Measurements from ENCODE around the gene CCR9.
A peak's percentile ranks its signal among the peaks of the same experiment; 100 is the strongest.

CCR9 gene

DNA sequence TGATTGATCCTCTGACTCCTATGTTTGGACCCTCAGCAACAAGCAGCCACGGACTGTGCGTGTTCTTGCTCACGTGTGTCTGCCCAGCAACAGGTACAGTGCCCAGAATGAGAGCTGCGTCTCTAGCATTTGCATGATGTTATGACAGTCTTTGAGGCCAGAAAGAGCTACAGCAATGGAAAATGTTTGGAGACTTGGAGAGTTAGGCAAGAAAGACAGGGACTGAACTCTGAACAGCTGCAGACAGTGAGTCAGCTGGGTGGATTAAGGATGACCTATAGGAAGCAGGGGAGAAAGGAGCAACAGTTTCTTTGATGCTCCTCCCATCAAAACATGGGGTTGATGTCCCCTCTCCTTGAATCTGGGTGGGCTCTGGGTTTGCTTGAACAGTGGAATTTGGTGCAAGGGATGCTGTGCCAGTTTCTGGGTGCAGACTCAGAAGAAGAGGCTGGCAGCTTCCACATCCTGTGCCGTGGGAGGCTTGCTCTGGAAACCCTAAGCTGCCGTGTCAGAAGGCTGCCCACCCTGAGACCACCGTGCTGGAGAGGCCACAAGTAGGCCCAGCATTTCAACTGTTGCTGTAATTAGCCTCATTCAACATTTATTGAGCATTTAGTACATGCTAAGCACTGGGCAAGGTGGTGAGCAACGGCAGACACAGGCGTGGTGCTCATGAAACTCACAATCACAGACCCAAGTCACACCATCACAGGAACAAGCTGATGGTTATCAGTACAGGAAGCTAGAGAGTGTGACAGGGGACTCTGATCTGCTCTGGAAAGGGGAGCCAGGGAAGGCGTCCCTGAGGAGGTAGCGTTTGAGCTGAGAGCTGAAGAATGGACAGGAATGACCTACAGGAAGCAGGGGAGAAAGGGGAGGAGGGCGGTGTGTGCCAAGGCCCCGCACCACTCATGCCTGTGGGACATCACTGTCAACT lies 21.7 kb downstream of the CCR9 start:
- DNase-seq (ENCODE audit: low read depth in 2 of 2), result no peak

DNA sequence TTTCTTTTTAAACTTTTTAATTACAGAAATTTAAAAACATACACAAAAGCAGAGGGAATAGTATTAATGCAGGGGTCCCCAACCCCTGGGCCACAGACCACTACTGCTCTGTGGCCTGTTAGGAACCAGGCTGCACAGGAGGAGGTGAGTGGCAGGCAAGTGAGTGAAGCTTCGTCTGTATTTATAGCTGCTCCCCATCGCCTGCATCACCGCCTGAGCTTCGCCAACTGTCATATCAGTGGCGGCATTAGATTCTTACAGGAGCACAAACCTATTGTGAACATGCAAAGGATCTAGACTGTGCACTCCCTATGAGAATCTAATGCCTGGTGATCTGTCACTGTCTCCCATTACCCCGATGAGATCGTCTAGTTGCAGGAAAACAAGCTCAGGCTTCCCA lies 22.4 kb downstream of the CCR9 start:
- DNase-seq (ENCODE audit: low read depth in 2 of 2), result no peak

DNA sequence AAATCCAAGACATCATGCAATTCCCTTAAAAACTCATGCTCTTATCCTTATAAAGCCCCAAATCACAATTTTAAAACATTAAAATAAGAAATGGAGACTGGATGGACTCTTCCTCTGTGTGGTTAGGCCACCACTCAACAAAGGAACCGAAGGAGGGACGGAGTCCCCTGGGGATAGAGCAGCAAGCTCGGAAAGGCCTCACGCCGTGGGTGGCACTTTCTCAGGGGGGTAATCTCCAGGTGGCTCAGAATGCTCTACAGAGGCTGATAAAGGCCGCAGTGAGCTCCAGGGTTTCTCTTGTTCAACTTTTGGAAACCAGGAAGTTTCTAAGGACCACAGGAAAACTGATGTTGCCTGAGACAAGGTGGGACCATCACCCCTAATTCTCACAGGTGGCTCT lies 23.2 kb downstream of the CCR9 start:
- no peak for DNase-seq (ENCODE audit: low read depth in 2 of 2)

DNA sequence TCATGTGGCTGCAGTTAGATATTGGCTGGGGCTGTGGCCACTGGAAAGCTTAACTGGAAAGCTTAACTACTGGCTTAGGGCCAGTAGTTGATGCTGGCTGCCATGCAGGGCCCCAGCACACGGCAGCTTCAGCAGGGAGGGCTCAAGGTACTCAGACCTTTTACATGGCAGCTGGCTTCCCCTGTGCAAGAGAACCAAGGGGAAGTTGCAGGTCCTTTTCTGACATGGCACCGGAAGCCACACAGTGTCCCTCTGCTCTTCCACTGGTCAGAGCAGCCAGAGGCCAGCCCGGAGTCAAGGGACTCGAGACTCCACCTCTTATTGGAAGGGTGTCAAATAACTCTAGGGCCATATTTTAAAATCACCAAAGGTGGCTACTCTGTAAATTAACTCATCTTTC lies 24.5 kb downstream of the CCR9 start:
- DNase-seq (ENCODE audit: low read depth in 2 of 2), result no peak

DNA sequence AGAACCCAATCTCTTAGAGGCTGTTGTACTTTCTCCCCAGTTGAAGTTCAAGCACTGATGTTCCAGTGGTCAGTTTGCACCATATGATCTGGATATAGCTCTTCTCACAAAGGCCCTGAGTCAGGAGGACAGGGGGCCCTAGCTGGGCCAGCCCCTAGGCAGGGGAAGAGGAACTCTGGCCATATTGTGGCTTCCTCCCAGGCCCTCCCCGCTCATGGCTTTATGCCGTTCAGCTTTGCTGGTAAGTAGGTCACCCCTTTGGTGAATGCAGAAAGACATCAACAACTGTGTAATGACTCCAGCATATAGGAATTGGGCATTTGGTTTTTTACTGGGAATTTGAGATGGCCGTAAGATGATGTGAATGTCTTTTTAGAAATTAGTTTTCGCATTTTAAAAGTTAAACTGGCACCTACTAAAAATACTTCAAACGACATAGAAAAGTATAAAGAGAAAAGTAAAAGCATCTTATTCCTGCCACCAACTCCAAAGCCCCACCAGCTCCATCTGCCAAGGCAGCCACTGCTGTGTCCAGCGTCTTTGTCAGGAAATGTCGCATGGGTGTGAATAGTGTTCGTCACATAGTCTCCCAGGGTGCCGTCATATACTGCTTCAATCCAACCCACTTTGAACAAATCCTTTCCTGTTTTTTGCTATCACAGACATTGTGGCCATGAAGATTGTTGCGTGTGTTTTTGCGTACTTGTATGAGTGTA lies 25.3 kb downstream of the CCR9 start:
- DNase-seq (ENCODE audit: low read depth in 2 of 2), result no peak

DNA sequence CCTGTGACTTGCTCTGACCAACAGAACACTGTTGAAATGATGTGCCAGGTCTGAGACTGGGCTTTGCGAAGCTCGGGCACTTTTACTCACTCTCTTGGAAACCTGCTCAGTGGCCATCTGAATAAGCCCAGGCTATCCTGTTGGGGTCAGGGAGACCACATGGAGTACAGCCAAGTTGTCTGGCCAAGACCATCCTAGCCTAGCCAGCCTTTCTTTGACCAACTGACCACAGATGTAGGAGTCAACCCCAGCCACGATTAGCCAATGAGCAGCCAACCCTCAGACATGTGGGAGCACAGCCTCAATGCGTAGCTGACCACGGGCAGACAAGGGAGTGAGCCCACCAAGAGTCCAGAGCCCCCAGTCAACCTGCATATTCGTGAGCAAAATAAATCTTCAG lies 26.1 kb downstream of the CCR9 start:
- DNase-seq (ENCODE audit: low read depth in 2 of 2), result no peak

DNA sequence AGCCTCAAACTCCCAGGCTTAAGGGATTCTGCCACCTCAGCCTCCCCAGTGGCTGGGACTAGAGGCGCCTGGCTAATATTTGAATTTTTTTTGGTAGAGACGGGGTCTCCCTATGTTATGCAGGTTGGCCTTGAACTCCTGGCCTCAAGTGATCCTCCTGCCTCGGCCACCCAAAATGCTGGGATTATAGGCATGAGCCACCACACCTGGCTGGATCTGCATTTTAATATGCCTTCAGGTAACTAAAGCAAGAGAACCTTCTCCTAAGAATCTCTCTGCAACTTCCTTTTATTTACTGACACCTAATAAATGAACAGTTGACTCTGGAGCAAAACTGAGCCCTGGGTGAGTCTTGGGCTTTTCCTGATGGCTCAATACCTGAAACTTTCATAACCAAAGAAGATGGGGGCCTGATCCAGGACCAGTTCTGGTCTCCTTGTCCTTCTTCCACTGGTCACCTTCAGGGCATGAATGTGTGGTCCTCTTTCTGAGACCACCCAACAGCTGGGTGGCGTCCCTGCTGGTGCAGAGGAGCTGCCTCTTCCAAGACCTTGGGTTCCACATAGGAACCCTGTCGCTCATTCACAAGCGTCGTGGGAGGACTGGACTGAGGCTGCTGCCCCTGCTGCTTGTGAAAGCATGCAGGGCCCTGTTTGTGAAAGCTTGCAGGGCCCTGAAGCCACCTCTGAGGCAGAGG lies 28.2 kb downstream of the CCR9 start:
- DNase-seq (ENCODE audit: low read depth in 2 of 2), result no peak

DNA sequence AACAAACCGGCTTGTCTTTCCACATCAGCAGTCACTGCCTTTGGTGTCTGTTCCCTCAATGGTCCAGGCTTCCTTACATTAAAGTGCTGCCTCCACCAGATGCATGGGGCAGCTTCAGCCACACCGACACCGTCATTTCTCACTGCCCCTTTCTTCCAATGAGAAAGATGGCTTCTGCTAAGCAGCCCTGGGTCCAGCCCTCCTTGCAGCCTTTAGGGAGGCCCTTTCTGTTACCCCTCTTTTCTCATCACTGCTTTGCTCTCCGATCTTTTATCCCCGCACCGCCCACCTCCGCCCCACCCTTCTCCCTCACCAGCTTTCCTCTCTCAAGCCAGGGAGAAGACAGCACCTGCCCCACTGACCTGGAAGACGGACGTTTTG lies 28.7 kb downstream of the CCR9 start:
- no peak for DNase-seq (ENCODE audit: low read depth in 2 of 2)

DNA sequence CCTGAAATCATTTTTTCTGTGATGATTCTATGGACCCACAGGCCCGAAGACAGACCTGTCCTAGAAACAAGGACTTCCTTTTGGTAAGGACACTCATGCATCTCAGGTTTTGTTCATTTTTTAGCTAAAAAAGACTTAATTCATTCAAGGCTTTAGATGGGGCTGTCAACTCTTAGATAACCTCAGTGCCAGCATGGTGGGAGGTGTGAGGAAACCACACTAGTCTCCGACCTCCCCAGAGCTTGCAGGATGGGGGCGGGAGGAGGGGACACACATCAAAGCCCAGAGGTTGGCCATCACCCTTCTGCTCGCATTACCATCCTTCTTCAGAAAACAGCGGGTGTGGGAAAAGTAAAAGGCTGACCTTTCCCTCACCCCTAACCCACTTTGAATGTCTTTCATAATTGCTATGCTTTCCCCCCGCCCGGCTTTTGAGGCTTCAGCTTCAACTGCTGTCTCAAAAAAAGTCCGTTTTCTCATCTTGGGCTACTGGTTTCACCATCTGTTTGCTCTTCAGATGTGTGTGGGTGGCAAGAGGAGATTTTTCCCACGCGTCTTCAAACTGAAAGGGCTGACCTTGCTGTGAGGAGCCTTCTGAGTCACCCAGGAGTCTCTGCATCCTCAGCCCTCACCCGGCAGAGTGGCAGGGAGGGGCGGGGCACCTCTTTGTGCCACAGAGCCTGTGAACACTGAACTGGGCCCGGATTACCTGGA lies 29.3 kb downstream of the CCR9 start:
- peak; percentile 66 to 71 for DNase-seq (ENCODE audit: low read depth in 2 of 2)

DNA sequence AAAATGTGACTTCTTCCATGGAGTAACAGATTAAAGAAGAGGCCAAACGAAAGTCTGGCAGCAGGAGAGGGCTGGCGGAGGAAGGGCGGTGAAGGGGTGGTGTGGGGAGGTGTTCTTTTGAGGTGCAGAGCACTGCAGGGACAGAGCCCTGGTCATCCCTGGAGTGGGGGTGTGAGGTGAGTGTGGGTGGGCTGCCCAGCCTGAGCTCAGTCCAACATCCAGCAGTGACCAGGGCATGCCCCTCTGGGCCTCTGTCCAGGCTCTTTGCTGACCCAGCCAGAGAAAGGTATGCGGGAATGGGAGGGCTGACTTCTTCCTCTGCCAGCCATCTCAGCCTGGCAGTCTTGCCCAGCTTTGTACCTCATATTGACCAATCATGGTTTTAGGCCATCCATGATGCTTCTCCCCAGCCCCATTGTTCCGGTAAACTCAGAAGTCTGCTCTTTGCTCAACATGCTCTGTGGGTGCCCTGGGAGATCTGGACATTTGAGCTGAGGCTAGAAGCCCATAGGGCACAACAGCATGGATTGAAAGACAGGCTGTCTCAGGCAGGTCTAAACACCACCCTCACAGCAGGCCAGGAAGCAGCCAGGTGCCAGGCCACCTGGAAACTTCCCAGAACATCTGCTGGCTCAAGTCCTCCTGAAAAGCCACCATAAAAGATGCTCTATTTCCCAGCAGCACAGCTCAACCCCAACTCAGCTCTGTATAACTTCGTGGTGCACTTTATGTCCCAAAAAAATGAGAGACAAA lies 31.0 kb downstream of the CCR9 start:
- DNase-seq (ENCODE audit: low read depth in 2 of 2), result no peak

DNA sequence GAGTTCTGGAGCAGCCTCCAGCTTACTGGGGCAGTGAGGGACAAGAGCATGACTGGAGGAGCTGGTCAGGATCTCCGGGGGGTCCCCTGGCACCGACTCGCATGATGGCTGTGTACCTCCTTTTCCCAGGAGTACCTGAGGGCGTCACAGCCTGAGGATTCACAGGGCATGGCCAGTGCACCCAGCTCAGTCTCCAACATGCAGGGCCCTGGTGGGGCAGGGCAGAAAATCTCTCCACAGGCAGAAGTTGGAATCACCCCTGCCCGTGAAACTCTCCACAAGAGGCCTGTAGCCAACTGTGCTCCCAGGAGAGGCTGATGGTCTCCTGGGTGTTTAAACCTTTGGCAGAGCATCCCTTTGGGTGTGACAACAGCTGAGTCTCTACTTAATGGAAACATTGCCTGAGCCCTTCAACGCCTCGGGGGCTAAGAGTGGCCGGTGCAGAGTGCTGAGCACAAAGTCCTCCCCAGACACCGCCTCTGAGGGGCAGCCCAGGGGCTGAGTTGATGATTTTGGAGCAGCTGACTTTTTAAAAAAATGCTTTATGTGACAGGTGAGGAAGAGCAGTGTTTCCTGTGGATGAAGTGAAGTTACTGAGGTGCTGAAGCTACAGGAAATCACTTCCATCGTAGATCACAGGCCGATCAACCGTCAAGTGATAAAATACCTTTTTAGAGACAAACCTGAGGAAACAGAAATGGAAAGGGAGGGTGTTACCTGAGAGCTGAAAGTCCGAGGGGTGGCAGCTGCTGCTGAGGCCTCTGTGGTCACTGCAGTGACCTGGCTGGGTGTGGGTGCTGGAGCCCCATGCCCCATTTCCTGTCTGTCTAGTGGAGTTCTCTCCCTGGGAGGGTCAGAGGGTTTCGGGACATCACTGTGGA lies 35.1 kb downstream of the CCR9 start:
- no peak for DNase-seq (ENCODE audit: low read depth in 2 of 2)

DNA sequence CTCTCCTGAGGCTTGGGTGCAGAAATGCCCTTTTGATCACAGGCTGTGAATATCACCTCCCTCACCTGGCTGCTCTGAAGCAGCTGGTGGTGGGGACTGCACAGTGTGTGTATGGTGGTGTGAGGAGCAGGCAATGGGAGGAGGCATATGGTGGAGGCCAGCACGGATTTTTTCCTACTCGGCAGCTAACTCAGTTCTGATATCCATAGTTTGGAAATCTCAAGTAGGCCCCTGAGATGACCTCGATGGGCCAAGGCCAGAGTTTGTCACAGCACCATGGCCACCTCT lies 35.6 kb downstream of the CCR9 start:
- no peak for DNase-seq (ENCODE audit: low read depth in 2 of 2)

DNA sequence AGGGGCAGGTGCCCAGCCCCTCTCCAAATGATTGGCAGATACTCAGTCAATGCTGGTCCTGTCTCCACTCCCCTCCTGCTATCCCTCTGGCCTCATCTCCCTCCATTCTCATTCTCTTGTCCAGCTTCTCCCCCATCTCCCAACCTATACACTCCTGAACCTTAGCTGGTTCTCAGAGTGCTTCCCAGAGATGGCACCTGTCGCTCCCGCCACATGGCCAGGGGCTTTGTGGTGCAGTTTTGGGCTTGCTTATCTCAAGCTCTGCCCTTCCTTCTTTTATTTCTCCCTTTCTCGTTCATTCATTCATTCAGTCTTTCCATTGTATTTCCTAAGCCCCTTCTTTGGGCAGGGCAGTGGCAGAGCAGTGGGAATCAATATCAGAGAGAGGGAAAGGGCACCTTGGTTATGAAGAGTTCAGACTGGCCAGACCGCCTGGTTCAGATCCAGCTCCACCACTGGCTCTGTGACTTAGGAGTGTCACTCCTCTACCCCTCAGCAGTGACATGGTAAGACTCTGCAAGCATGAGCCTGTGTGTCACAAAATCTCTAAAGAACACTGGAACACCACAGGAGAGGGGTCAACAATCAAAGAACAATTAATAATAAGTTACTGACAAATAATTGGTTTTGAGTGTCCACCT lies 36.7 kb downstream of the CCR9 start:
- DNase-seq (ENCODE audit: low read depth in 2 of 2), result no peak

DNA sequence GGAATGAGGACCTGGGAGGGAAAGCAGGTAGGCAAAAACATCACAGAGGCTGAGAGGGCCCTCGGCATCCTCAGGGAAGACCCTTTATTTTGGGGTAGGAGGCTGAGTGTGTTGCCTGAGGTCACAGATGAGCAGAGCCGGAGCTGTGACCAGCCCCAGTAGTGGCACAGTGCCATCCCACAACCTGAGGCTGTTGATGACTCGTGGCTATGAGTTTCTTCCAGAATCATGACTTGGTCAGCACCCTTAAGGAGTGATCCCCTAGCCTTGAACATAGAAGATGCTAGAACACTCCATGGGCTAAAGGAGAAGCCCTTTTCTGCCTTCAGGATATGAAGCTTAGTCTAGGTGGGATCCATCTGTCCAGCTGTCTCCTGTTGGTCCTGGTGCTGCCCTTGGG lies 37.4 kb downstream of the CCR9 start:
- no peak for DNase-seq (ENCODE audit: low read depth in 2 of 2)

DNA sequence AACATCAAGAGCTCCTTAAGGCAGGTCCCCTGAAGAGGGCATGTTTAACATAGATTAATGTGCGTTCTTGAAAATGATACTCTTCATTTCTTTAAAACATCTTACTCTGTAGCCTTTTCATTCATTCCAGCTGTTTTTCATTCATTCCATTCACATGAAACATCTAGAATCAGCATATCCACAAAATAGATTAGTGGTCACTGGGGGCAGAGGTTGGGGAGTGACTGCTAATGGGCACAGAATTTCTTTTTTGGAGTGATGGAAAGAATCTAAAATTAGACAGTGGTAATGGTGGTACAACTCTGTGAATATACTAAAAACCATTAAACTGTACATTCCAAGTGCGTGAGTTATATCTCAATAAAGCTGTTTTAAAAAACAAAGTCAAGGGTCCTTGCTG lies 41.5 kb downstream of the CCR9 start:
- DNase-seq (ENCODE audit: low read depth in 2 of 2), result no peak

DNA sequence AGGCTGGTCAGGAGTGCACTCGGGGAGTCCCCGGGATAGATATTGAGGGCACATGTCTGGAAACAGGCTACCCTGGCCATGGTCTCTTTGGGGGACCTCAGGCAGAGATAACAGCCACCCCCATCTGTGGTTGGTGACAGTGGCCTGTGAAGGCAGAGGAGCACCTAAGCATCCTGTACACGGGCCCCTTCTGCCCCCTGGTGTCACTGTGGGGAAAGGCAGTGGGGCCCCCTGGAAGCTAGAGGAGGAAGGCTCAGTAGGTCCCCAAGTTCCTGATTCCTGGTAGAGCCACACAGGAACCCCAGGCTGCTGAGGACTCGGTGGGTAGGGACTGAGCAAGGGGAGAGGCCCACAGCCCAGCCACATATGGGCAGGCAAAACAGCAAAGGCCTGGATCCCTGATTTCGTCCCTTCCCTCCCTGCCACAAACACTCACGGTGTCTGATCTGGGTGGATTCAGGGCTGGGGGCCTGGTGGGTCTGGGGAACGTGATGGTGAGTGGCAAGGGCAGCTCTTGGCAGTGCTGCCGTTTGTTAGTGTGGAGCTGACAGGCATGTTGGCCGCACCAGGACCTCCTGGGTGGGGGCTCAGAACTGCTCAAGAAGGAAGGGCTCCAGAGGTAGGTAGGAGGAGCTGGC lies 42.8 kb downstream of the CCR9 start:
- DNase-seq (ENCODE audit: low read depth in 2 of 2), result peak; percentile 29 to 41

DNA sequence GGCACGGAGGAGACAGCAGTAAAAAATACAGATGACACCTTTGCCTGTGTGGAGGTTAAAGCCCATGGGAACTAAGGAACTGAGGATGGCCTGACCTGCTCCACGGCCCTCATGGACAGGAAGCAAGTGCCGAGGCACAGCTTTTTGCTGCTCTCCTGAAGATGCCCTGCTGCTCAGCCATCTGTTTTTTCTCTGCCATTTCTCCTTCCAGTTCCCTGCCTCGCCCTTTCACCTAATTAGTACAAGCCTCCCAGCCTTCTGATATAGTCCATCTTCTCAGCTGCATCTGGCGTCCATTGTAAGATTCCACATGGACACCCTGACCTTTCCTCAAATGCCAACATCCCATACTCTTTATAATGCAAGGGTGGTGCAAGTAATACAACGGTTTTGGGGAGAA lies 45.2 kb downstream of the CCR9 start:
- DNase-seq (ENCODE audit: low read depth in 2 of 2), result no peak

DNA sequence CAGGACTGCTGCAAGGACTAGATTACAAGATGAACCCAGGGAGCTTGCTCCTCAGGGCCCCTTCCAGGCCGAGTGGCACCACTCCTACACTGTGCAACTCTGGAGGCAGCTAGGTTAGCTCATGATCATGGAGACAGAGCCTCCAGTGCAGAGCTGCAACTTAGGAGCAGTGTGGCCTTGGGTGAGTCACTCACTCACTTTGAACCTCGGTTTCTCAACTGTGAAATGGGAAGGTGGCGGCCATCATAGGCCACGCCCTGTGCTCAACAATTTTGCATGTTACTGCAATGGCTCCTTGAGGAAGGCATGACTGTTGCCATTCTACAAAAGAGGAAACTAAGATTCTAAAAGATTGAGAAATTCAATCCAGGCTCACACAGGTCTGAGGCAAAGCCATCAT lies 45.8 kb downstream of the CCR9 start:
- DNase-seq (ENCODE audit: low read depth in 2 of 2), result no peak

DNA sequence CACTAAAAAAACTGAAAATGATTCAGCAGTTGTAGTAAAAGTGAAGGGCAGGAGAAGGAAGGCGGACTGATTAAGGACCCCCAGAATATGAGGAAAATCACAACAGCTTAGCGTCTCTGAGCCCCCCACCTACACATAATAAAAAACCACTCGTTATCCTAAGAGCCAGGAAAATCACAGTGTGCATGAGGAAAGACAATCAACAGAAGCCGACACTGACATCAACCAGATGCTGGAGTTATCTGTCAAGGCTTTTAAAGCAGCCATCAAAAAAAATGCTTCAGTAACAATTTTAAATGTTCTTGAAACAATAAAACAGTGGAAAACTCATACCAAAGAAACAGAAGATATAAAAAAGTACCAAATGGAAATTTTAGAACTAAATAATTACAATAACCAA lies 47.2 kb downstream of the CCR9 start:
- DNase-seq (ENCODE audit: low read depth in 2 of 2), result no peak

DNA sequence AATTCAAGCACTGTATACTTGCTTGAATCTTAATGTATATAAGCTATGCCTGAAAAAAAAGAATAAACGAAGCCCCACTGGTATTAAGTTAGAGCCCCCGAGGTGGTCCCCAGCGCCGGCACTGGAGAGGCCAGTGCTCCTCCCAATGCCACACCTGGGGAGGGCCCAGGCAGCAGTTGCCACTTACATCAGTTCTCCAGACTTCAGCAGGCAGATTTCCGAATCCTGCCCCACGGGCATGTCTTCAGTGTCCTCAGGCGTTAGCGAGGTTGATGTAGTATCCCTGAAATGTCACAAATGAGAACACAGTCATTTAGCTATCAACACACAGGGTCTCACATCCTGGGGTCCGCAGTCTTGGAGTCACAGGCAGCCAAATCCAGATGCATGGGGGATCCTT lies 49.9 kb downstream of the CCR9 start:
- DNase-seq (ENCODE audit: low read depth in 2 of 2), result no peak
